Fibroblast of villous mesenchyme (primary cell): Measurements from ENCODE around the gene ACOT7. TPM values are rescaled to one million over a fixed set of nuclear protein-coding genes. Genes with fewer than 3 reads are reported as not detected.
"Not testable (repeated sequence)": the region's sequence is repeated elsewhere in the genome, so short reads cannot be mapped to it uniquely, and the experiment has no call there.

ENCODE experiments used
- DNase-seq: peaks from one replicate; pipeline ENCODE4 v3.0.0-alpha.2; 2010; ENCODE audit warnings: low read depth
- H3K4me3 ChIP-seq: 2 replicates; pipeline ENCODE4 v1.5.1; 2011; ENCODE audit warnings: low read depth, mild to moderate bottlenecking, low read length
- CTCF ChIP-seq: IDR thresholded peaks from 2 replicates; pipeline ENCODE4 v1.5.1; 2012; ENCODE audit warnings: low read depth, mild to moderate bottlenecking, low read length; ENCODE audit not compliant: insufficient read depth
- total RNA-seq: library from RNA; depleted of rRNA; stranded (reverse); fragments of >200 nt; gene quantifications from 2 replicates; pipeline ENCODE4 v1.2.3, GENCODE V29; 2012

The ACOT7 gene
- total RNA-seq, 1 donor: 17.3 TPM

DNA sequence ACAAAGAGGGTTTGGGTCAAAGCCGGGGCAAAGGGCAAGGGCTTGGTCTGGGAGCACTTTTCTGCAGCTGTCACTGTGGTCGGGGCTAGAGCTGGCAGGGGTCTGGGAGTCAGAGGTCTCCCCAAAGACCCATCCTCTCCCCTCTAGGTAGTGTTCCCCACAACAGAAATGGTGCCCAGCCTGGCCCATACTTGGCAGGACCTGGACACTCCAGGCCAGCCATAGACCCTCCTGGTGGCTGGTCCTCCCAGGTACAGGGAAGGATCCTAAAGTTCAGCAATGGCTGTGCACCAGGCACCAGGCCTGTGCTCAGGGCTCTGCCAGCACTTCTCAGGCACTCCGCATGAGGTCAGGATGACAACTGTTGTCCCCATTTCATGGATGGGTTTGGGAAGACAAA lies 42.0 kb upstream of the ACOT7 start:
- no peak for DNase-seq
- no peak for TF ChIP-seq CTCF
- H3K4me3 ChIP-seq: no peak overlapping the region

- H3K4me3 ChIP-seq: no peak overlapping the region
- no peak for TF ChIP-seq CTCF
- no peak for DNase-seq
These were observed 41.6 kb upstream of the ACOT7 start for GRCh38 chr1:6435129-6435528.

DNA sequence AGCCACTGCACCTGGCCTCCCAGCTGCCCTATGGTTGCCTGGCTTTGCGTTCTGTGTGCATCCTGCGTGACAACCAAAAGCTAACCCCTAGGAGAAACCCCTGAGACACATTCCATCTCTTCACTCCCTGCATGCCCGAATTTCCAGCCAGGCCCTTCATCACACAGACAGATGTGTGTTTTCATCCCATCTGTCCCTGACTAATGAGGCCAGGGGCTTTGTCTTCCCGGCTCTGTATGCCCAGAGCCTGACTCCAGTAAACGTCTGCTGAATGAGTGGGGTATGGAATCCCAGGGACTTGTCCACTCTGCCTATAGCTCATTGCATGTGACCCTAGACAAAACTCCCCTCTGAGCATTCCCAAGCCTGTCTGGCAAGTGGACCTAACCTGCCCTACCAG lies 40.6 kb upstream of the ACOT7 start:
- no peak overlapping the region for H3K4me3 ChIP-seq
- no peak for TF ChIP-seq CTCF
- no peak for DNase-seq

GRCh38 chr1:6431645-6432579 lies 38.3 kb upstream of the ACOT7 start:
- DNase-seq, H3K4me3 ChIP-seq: not testable (repeated sequence)

- not testable (repeated sequence) for H3K4me3 ChIP-seq
These were observed 36.3 kb upstream of the ACOT7 start for GRCh38 chr1:6429660-6430411.

DNA sequence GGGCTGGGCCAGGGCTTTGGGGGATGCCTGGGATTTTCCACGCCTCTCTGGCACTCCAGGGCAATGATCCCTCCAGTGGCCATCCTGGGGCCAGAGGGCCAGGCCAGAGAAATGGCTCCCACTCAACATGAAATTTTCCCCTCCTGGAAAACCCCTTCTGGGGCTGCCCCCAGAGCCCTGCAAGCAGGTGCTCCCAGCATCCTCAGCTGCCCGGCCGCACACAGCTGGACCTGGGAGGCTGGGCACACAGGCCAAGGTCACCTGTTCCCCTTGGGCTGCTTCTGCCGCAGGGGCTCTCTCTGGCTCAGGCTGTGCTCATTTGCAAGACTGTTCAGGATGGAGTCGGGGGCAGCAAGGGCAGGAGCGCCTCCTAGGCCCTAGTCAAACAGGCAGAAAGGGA lies 34.9 kb upstream of the ACOT7 start:
- not testable (repeated sequence) for H3K4me3 ChIP-seq, DNase-seq

More at GRCh38 chr1:6429660-6430411, 36.3 kb upstream of the ACOT7 start:
- not testable (repeated sequence) for DNase-seq

- no peak for DNase-seq
- H3K4me3 ChIP-seq: no peak overlapping the region
- TF ChIP-seq CTCF: no peak
These were observed 34.1 kb upstream of the ACOT7 start for GRCh38 chr1:6427441-6428390.

DNA sequence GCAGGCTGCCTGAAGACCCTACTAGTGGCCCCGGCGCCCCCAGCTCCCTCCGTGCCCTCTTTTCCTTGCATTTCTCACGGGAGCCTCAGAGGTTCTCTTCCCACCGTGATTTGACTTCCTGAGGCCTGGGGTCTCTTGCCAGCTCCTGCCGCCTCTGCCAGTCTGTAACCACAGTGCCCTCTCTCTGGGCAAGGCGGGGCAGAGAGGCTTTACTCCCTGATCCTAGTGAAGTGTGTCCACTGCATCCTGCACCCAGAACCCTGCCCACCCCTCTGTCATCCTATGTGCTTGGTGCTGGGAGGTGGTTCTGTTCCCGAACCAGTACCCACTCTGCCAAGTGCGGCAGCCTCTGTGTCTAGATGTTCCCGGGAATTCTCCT lies 33.4 kb upstream of the ACOT7 start:
- DNase-seq: no peak
- no peak for TF ChIP-seq CTCF

More for the DNA sequence above, 33.4 kb upstream of the ACOT7 start:
- no peak overlapping the region for H3K4me3 ChIP-seq
